Measurements from ENCODE around the gene CHRDL1. TPM values are rescaled to one million over a fixed set of nuclear protein-coding genes. Genes with fewer than 3 reads are reported as not detected.

CHRDL1 gene
- total and polyA plus RNA-seq, 4 experiments from 2014 or later: not detected

- Histone ChIP-seq H3K4me3 (ENCODE audit: low read length in 2 of 2) (no peak overlapping the region), H3K36me3 (ENCODE audit: insufficient read depth, low read length) (no peaks in the 10 kb centered on the region), H3K27me3 (ENCODE audit: insufficient read depth, low read length) (no peaks in the 10 kb centered on the region), H3K27ac (ENCODE audit: low read depth, low read length) (no peak overlapping the region), H3K4me1 (ENCODE audit: insufficient read depth, low read length) (no peaks in the 10 kb centered on the region), H3K9me3 (ENCODE audit: control insufficient read depth in 1 of 2, low read length in 2 of 2) (no peaks in the 10 kb centered on the region)
- peaks cover 0 to 2% (median 0%) of the 10 kb centered on the region in 8 donors for H3K9me3 Mint-ChIP-seq
- intact Hi-C loops (cut with micrococcal nuclease): no loop called here
- H3K36me3 Mint-ChIP-seq: no peaks in the 10 kb centered on the region
- no peaks in the 10 kb centered on the region for H3K4me1 Mint-ChIP-seq
- H3K27ac Mint-ChIP-seq: no peak overlapping the region
- no peak for DNase-seq
- peaks cover 0 to 2% of the 10 kb centered on the region in 2 donors for H3K27me3 Mint-ChIP-seq
- CTCF ChIA-PET (ENCODE audit: partially characterized antibody): no interaction called here
- H3K4me3 Mint-ChIP-seq: no peak overlapping the region
- POLR2A ChIA-PET (ENCODE audit: partially characterized antibody): no interaction called here
Observed at GRCh38 chrX:110743679-110744340, 51.8 kb downstream of the CHRDL1 start.

GRCh38 chrX:110741213-110741796, 54.3 kb downstream of the CHRDL1 start:
- H3K9me3 ChIP-seq (ENCODE audit: control insufficient read depth in 1 of 2, low read length in 2 of 2): no peaks in the 10 kb centered on the region
- no peaks in the 10 kb centered on the region for H3K36me3 Mint-ChIP-seq
- peaks cover 0 to 2% (median 0%) of the 10 kb centered on the region in 8 donors for H3K9me3 Mint-ChIP-seq
- DNase-seq: no peak
- no peaks in the 10 kb centered on the region for H3K27me3 ChIP-seq (ENCODE audit: insufficient read depth, low read length)
- no peak overlapping the region for H3K4me3 ChIP-seq (ENCODE audit: low read length in 2 of 2)
- no peaks in the 10 kb centered on the region for H3K4me1 Mint-ChIP-seq
- H3K27me3 Mint-ChIP-seq: peaks cover 0 to 2% of the 10 kb centered on the region in 2 donors
- no peak overlapping the region for H3K27ac Mint-ChIP-seq
- H3K4me1 ChIP-seq (ENCODE audit: insufficient read depth, low read length): no peaks in the 10 kb centered on the region
- no peaks in the 10 kb centered on the region for H3K36me3 ChIP-seq (ENCODE audit: insufficient read depth, low read length)
- no peak overlapping the region for H3K4me3 Mint-ChIP-seq
- ChIA-PET CTCF (ENCODE audit: partially characterized antibody) (no interaction called here), POLR2A (ENCODE audit: partially characterized antibody) (no interaction called here)
- intact Hi-C loops (cut with micrococcal nuclease): no loop called here
- no peak overlapping the region for H3K27ac ChIP-seq (ENCODE audit: low read depth, low read length)

- Histone ChIP-seq H3K4me1 (ENCODE audit: insufficient read depth, low read length) (no peaks in the 10 kb centered on the region), H3K27me3 (ENCODE audit: insufficient read depth, low read length) (no peaks in the 10 kb centered on the region), H3K27ac (ENCODE audit: low read depth, low read length) (no peak overlapping the region), H3K9me3 (ENCODE audit: control insufficient read depth in 1 of 2, low read length in 2 of 2) (no peaks in the 10 kb centered on the region), H3K4me3 (ENCODE audit: low read length in 2 of 2) (no peak overlapping the region), H3K36me3 (ENCODE audit: insufficient read depth, low read length) (no peaks in the 10 kb centered on the region)
- Mint-ChIP-seq H3K36me3 (no peaks in the 10 kb centered on the region), H3K9me3 (peaks cover 0 to 1% (median 0%) of the 10 kb centered on the region in 8 donors), H3K4me1 (no peaks in the 10 kb centered on the region), H3K27ac (no peak overlapping the region), H3K27me3 (no peaks in the 10 kb centered on the region), H3K4me3 (no peak overlapping the region)
- ChIA-PET POLR2A (ENCODE audit: partially characterized antibody) (no interaction called here), CTCF (ENCODE audit: partially characterized antibody) (no interaction called here)
- intact Hi-C loops (cut with micrococcal nuclease): no loop called here
- no peak for DNase-seq
Observed at GRCh38 chrX:110734894-110735541, 60.6 kb downstream of the CHRDL1 start.

DNA sequence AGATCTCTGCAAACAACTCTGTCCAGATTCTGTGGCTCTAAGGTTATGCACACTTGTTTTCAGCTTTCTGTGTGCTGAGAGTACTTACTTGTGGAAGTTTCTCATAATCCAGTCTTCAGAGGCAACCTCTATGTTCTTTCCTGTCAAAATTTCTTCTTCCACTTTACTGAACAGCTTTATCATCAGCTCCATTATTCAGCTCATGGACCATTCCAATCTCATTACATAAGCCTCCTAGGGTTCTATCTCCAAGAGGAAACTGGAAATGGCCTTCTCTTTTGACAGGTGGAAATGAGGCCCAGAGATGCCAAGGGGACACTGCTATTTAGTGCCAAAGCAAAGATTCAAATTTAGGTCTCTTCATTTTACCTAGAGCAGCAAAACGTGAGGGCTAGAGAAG, 61.3 kb downstream of the CHRDL1 start:
- Histone ChIP-seq H3K4me1 (ENCODE audit: insufficient read depth, low read length) (no peaks in the 10 kb centered on the region), H3K27ac (ENCODE audit: low read depth, low read length) (no peak overlapping the region), H3K36me3 (ENCODE audit: insufficient read depth, low read length) (no peaks in the 10 kb centered on the region), H3K4me3 (ENCODE audit: low read length in 2 of 2) (no peak overlapping the region), H3K9me3 (ENCODE audit: control insufficient read depth in 1 of 2, low read length in 2 of 2) (no peaks in the 10 kb centered on the region), H3K27me3 (ENCODE audit: insufficient read depth, low read length) (no peaks in the 10 kb centered on the region)
- Mint-ChIP-seq H3K36me3 (no peaks in the 10 kb centered on the region), H3K4me1 (no peaks in the 10 kb centered on the region), H3K27ac (no peak overlapping the region), H3K27me3 (no peaks in the 10 kb centered on the region), H3K9me3 (peaks cover 0 to 1% (median 0%) of the 10 kb centered on the region in 8 donors), H3K4me3 (no peak overlapping the region)
- intact Hi-C loops (cut with micrococcal nuclease): no loop called here
- DNase-seq: no peak
- POLR2A ChIA-PET (ENCODE audit: partially characterized antibody): no interaction called here
- CTCF ChIA-PET (ENCODE audit: partially characterized antibody): no interaction called here

DNA sequence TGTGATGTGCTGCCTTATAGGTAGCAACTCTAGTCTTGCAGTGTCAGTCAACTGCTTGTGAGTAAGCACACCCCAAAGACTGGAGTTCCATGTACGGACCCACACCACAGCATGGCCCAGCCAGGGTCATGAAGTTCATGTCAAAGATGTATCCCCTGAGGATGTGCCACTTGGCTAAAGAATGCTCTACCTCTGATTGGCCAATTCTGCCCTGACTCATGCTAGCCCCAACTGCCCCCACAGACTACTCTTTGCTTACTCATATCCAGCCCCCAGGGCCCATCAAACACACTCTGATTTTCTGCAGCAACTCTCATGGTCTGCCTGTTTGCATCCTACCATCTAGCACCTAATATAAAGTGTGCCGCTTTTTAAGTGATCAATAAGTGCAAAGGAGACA, 62.5 kb downstream of the CHRDL1 start:
- no peaks in the 10 kb centered on the region for H3K36me3 Mint-ChIP-seq
- intact Hi-C loops (cut with micrococcal nuclease): no loop called here
- H3K27ac Mint-ChIP-seq: no peak overlapping the region
- no peaks in the 10 kb centered on the region for H3K4me1 ChIP-seq (ENCODE audit: insufficient read depth, low read length)
- no peaks in the 10 kb centered on the region for H3K36me3 ChIP-seq (ENCODE audit: insufficient read depth, low read length)
- ChIA-PET POLR2A (ENCODE audit: partially characterized antibody) (no interaction called here), CTCF (ENCODE audit: partially characterized antibody) (no interaction called here)
- DNase-seq: no peak
- H3K9me3 Mint-ChIP-seq: peaks cover 0 to 1% (median 0%) of the 10 kb centered on the region in 8 donors
- H3K27me3 ChIP-seq (ENCODE audit: insufficient read depth, low read length): no peaks in the 10 kb centered on the region
- no peaks in the 10 kb centered on the region for H3K9me3 ChIP-seq (ENCODE audit: control insufficient read depth in 1 of 2, low read length in 2 of 2)
- no peaks in the 10 kb centered on the region for H3K4me1 Mint-ChIP-seq
- no peak overlapping the region for H3K27ac ChIP-seq (ENCODE audit: low read depth, low read length)
- no peak overlapping the region for H3K4me3 Mint-ChIP-seq
- no peaks in the 10 kb centered on the region for H3K27me3 Mint-ChIP-seq
- H3K4me3 ChIP-seq (ENCODE audit: low read length in 2 of 2): no peak overlapping the region

DNA sequence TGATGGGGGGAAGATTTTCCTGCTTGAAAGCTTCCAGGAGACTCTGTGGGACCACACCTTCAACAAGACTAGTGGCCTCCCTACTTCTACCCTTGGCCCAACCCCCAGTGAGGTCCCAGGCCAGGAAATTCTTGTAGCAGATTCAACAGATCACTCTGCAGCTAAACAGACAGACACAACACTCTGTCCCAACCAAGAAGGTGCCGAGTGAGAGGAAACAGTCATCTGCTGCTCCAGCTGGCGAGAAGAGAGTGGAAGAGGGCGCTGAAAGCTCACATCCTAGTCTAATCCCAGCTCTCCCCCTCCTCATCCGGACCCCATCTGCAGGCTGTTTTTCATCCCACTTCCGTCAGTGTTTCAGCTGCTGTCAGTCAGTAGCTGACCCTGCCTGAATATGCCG, 63.4 kb downstream of the CHRDL1 start:
- no peak overlapping the region for H3K27ac Mint-ChIP-seq
- intact Hi-C loops (cut with micrococcal nuclease): no loop called here
- H3K9me3 Mint-ChIP-seq: peaks cover 0 to 1% (median 0%) of the 10 kb centered on the region in 8 donors
- Histone ChIP-seq H3K4me3 (ENCODE audit: low read length in 2 of 2) (no peak overlapping the region), H3K4me1 (ENCODE audit: insufficient read depth, low read length) (no peaks in the 10 kb centered on the region), H3K27ac (ENCODE audit: low read depth, low read length) (no peak overlapping the region), H3K36me3 (ENCODE audit: insufficient read depth, low read length) (no peaks in the 10 kb centered on the region), H3K9me3 (ENCODE audit: control insufficient read depth in 1 of 2, low read length in 2 of 2) (no peaks in the 10 kb centered on the region), H3K27me3 (ENCODE audit: insufficient read depth, low read length) (no peaks in the 10 kb centered on the region)
- ChIA-PET POLR2A (ENCODE audit: partially characterized antibody) (no interaction called here), CTCF (ENCODE audit: partially characterized antibody) (no interaction called here)
- H3K36me3 Mint-ChIP-seq: no peaks in the 10 kb centered on the region
- no peak for DNase-seq
- no peaks in the 10 kb centered on the region for H3K27me3 Mint-ChIP-seq
- no peak overlapping the region for H3K4me3 Mint-ChIP-seq
- H3K4me1 Mint-ChIP-seq: no peaks in the 10 kb centered on the region

DNA sequence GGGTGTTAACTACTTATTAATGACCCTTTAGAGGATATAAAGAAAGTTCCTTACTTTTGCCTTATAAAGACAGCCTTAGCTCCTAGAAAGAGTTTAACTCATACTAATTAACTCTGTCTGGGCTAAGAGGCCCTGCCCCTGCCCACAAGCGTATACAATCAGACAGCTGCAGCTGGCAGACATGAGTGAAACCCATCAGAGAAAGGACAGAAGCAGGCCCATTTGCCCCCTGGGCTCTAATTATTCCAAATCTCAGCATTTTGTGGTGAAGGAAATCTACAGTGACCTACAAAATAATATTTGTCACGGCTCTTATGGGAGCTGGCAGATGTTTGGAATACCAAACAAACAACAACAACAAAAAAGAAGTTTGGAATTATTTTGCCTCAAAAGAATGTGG, 71.8 kb downstream of the CHRDL1 start:
- ChIA-PET POLR2A (ENCODE audit: partially characterized antibody) (no interaction called here), CTCF (ENCODE audit: partially characterized antibody) (no interaction called here)
- Mint-ChIP-seq H3K27me3 (peaks cover 0 to 2% of the 10 kb centered on the region in 2 donors), H3K4me3 (no peak overlapping the region), H3K36me3 (no peaks in the 10 kb centered on the region), H3K27ac (no peak overlapping the region), H3K9me3 (no peaks in the 10 kb centered on the region), H3K4me1 (no peaks in the 10 kb centered on the region)
- Histone ChIP-seq H3K27me3 (ENCODE audit: insufficient read depth, low read length) (no peaks in the 10 kb centered on the region), H3K36me3 (ENCODE audit: insufficient read depth, low read length) (no peaks in the 10 kb centered on the region), H3K4me3 (ENCODE audit: low read length in 2 of 2) (no peak overlapping the region), H3K4me1 (ENCODE audit: insufficient read depth, low read length) (no peaks in the 10 kb centered on the region), H3K27ac (ENCODE audit: low read depth, low read length) (no peak overlapping the region), H3K9me3 (ENCODE audit: control insufficient read depth in 1 of 2, low read length in 2 of 2) (no peaks in the 10 kb centered on the region)
- DNase-seq: no peak
- intact Hi-C loops (cut with micrococcal nuclease): no loop called here
